ENCODE data around the gene RETREG2.

RETREG2 gene

GRCh38 chr2:219216535-219216915 is 38.5 kb downstream of the RETREG2 start:
- no peak for DNase-seq

- DNase-seq, result peak; percentile 69
Observed at GRCh38 chr2:219218217-219218731, 40.2 kb downstream of the RETREG2 start.

GRCh38 chr2:219218732-219219701 is 40.9 kb downstream of the RETREG2 start, which contains the start of gene ABCB6:
TSS of gene ABCB6 (minus strand) at chr2:219218958. CDS start at chr2:219218673, 285 bp downstream.
- peak; percentile 89 for DNase-seq

GRCh38 chr2:219219784-219220532 is 41.9 kb downstream of the RETREG2 start:
- no peak for DNase-seq

- DNase-seq, result no peak
Observed at GRCh38 chr2:219220652-219221402, 42.8 kb downstream of the RETREG2 start.

- no peak for DNase-seq
Observed at GRCh38 chr2:219221957-219222518, 44.0 kb downstream of the RETREG2 start.

GRCh38 chr2:219223831-219224610 is 45.9 kb downstream of the RETREG2 start:
- no peak for DNase-seq

- no peak for DNase-seq
Observed at GRCh38 chr2:219225350-219225749, 47.3 kb downstream of the RETREG2 start.

GRCh38 chr2:219228041-219228910 is 50.2 kb downstream of the RETREG2 start:
- no peak for DNase-seq

- DNase-seq, result no peak
Observed at GRCh38 chr2:219228911-219229304, 50.8 kb downstream of the RETREG2 start.

- DNase-seq, result peak; percentile 98
Observed at GRCh38 chr2:219229305-219230058, 51.4 kb downstream of the RETREG2 start, which contains the start of the genes ANKZF1 and ATG9A. TSS of gene ANKZF1 (plus strand) at chr2:219229806. CDS start at chr2:219230258, 452 bp downstream. TSS of gene ATG9A (minus strand) at chr2:219229636. CDS start at chr2:219228024, 1,612 bp downstream.

- no peak for DNase-seq
Observed at GRCh38 chr2:219230059-219230540, 52.0 kb downstream of the RETREG2 start.

- DNase-seq, result no peak
Observed at GRCh38 chr2:219234331-219234730, 56.3 kb downstream of the RETREG2 start.

All from NCI-H774 (cell line).